Measurements from ENCODE around the gene SCMH1.

The SCMH1 gene

DNA sequence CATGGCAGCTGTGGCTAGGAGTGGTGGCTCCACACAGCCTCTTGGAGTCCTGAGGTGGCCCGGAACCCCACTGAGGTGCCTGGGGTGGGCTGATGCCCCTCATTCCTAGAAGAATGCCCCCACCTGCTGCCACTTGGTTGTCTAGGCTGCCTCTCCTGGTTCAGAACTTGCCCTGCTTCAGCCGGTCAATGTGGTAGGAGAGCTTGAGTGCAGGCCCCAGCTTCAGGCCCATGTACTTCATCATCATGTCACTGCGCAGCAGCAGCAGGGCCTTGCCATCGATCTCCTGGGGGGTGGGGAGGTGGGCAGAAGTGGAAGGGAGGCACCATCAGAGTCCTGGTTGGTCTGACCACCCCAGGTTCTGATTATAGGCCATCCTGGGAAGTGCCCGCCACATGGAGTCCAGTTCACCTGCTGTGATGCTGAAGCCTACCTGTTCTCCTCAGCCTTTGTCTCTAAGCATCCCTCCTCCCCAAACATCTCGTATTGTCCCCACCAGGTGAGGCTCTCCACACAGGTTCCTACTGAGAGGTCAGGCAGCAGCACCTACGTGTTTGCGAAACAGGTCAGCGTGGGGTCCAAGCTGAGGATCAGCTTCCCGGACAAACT is 214.0 kb downstream of the SCMH1 start:
- no peak for DNase-seq (ENCODE audit: low read depth, low spot score)

DNA sequence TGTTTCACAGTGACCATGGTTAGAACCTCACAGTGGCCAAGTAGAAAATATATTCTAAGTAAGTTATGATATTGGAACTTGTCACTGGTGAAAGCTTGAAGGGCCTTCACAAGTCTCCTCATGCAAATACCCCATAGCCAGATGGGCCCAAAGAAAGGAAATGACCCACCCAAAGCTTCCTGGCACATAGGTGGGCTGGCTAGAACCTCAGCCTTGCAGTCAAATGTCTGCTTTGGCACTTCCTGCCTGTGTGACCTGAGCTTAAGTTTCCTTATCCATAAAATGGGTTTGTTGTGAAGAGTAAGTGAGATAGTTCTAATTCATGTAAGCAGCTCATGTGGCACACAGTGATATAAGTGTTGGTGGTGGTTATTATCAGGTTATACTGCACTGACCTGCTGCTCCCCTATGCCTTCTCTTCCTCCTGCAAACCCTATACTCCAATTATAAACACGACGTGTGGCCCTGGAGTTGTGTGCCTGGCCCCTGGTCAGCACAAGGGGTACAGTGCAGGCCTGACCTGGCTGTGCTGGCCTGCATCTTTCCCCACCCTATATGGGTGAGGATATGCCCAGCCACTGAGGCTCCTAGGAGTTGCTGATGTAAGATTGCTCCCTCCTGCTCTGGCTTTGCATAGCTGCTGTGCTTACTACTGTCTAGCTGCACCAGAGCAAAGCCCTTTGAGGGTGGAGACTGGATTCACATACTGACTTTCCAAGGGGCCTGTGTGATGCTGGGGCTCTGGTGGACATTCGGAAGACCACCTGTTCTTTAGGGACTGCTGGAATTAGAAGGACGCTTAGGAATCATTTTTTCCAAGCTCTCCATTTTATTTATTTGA is 215.9 kb downstream of the SCMH1 start:
- no peak for DNase-seq (ENCODE audit: low read depth, low spot score)

DNA sequence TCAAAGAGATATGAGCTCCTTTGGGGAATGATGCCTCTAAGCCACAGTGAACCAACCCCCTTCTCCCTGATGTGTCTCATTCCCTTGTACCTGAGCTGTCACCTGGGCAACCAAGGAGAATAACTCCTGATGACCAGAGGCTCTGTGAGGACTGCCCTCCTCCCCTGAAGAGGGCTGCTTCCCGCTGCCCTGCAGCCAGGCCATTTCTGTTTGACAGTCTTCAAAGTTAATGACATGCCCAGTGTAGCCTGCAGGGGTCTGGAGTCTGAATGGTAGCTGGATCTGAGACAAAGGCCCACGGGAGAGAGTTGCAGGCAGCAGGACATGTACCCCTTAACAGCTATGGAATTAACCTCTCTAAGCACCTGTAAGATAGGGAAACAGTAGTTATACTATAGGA is 217.2 kb downstream of the SCMH1 start:
- DNase-seq (ENCODE audit: low read depth, low spot score), result no peak

DNA sequence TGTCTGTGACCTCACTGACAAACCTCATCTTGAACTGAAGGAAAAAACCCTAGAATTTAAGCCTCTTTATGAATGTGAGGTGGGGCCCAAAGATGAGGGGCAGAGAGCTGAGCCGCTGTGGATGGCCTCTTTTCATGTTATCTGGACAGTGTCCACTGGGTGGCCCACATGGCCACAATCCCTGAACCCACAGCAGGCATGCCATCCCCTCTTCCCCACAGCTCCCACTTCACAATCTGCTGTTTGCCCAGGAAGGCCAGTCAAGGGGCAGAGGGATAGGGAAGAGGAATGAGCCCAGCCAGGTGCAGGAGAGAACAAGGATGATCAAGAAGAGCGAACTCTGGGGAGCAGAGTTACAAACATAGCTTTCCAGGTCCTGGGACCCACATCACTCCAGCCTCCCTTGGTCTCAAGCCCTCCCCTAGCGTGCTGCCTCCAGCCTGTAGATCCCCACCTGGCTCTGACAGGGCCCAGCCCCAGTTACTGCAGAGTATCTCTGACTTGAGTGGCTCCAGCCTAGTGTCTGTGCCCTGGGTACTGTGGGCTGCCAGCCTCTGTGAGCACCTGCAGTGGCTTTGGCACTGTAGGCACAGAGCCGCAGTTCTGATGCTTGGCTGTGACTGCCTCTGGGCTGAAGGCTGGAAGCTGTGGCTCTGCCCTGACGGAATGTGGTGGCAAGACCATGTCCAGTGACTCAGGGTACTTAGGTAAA is 218.7 kb downstream of the SCMH1 start:
- DNase-seq (ENCODE audit: low read depth, low spot score), result no peak

DNA sequence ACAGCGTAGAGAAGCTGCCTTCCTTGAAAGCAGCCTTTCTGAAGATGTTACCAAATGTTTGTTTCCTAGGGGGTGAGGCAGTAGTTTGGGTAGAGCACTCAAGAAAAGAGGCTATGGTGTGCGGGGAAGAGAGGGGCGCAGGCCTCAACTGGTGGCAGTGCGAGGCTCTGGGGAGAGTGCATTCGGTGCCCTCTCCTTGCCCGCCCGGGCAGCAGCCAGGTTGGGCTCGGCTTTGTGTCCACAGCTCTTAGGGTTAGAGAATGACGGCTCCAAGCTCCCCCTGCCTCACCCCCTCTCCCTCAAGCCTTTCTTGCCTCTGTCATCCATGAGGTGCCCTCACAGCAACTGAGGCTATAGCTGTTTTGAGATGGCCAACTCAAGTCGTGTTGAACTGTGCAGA is 219.7 kb downstream of the SCMH1 start:
- DNase-seq (ENCODE audit: low read depth, low spot score), result no peak

DNA sequence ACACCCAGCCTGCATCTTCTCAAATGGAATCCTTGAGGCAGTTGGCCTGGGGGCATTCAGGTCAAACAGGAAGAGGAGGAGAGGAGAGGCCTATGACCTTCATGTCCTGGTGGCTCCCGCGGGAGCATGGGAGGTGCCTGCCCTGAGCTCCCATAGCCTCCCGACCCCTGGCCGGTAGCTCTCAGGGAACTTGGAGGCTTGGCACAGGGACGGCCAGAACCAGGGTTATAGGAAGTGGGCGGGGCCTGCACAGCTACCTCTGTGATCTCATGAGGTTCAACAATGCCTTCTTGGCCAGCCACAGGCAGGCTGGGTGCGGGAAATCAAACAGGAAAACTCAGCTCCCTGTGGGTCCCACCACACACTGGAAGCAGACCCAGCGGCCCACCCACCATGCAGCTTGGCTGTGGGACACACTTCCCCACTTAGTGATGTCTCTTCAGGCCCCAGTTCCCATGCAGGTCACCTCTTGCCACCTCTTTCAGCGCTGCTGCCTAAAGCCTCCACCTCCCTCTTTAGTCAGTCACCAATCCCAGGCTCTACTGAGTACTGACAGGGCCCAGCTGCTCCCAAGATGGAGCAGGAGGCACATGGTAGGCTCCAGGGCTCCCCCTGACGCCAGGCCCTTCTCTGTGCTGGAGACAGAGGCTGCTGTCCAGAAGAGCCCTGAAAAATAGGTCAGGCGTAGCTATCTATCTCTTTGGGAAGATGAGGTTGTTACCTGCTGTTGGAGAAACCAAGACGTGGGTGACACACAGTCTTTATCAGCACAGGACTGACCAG is 220.4 kb downstream of the SCMH1 start, which contains the start of gene SLFNL1:
Gene SLFNL1, minus strand, starts transcription at position 200 of the 783 bp plus-strand sequence. CDS start 1,065 bp downstream, outside the sequence.
- no peak for DNase-seq (ENCODE audit: low read depth, low spot score)

DNA sequence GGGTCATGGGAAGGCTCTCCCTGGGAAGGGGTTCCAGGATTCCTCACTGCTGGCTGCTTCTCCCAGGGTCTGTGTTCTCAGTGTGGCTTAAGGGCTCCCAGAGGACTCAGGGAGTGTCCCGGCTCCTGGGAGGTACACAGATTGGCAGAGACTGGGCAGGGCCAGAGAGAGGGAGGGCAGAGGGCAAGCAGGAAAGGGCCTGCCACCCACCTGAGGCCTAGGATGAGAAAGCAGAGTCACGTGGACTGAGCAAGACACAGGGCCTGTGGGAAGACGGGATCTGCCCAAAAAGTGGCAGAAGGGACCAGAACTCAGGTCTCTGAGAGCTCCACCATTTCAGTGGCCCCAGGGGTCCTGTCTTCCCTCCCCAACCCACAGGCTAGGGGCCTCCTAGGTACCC is 221.5 kb downstream of the SCMH1 start:
- no peak for DNase-seq (ENCODE audit: low read depth, low spot score)

DNA sequence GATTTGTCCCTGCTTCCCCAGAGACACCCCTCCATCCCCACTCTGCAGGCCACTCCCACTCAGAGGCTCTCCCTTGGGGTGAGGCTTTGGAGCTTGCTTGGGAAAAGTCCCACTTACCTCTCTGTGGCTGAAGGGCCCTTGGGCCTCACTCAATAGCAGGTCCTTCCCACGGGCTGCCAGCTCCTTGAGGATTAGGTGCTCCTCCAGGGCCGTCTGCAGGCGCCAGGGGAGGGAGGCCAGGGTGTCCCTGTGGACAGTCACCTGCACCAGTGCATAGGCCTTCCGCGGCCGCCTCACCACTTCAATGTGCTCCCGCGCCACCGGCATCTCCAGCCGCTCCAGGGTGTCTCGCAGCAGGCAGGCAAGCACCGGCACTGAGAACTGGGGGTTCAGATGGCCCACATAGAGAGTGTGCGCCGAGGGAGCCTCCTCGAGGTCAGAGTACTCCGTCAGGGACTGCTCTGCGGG is 222.0 kb downstream of the SCMH1 start:
- DNase-seq (ENCODE audit: low read depth, low spot score), result no peak

DNA sequence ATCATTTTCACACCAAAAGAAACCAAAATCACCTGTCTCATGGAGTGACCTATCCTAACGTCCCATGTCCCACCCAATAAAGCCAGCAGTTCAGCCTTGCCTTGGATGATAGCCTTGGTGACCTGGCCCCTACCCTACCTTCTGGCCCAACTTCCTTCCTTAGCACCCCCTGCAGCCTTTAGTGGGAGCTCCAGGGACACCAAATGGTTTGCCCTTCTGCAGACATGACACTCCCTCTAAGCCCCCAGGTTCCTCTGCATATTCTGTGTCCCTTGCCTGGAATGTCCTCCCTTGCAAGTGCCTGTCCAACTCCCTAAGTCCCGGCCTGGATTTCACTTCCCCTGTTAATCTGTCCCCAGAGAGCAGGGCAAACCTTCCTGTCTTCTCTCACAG is 222.8 kb downstream of the SCMH1 start:
- no peak for DNase-seq (ENCODE audit: low read depth, low spot score)

DNA sequence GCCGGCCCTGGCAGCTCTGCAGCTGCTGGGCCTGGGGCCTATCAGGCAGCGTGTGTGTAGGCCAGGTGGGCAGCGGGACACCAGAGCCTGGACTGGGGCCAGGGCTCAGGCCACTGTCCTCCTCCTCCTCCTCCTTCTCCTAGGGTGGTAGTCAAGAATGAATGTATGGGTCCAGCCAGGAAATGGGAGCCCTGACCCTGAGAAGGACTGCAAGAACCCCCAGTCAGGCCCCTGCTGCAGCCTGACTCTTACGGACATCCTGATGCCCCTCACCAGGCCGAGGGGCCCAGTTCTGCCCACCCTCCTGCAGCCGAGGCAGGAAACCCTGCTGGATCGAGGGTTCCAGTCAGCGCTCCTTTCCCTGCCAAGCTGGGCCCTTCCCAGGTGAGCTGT is 224.1 kb downstream of the SCMH1 start:
- no peak for DNase-seq (ENCODE audit: low read depth, low spot score)

DNA sequence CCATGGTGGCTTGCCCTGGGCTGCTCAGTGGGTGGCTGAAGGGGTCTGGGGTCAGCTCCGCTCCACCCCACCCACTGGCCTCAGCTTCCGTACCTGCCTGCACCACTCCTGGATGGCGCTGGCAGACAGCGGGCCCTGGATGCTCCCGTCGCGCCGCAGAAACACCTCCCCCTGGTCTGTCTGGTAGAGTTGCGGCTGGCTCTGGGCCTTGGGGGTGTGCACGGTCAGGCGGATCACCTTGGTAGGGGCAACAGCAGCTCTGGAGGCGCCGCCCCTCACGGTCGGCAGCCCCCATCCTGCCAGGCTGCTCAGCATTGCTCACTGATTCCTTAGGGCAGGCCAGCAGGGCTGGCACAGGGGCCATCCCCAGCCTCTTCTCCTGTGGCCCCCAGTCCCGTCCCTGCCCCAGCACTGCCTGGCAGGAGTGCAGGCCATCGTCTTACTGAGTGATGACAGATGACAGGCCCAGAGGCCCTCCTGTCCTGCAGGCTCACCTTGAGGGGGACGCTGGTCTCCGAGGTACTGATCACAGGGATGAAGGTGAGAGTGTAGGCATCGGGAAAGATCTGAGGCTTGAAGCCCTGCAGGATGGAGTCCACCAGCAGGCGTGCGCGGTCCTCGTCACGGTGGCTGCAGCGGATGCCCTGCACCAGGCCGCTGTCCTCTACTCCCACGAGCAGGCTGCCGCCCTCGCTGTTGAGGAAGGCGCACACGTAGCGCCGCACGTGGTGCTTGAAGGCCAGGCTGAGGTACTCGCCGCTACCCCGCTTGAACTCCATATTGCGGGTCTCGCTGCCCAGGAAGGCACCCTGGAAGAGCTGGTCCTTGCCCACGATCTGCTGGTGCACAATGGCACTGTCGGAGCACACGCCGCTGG is 224.7 kb downstream of the SCMH1 start:
- DNase-seq (ENCODE audit: low read depth, low spot score), result no peak

DNA sequence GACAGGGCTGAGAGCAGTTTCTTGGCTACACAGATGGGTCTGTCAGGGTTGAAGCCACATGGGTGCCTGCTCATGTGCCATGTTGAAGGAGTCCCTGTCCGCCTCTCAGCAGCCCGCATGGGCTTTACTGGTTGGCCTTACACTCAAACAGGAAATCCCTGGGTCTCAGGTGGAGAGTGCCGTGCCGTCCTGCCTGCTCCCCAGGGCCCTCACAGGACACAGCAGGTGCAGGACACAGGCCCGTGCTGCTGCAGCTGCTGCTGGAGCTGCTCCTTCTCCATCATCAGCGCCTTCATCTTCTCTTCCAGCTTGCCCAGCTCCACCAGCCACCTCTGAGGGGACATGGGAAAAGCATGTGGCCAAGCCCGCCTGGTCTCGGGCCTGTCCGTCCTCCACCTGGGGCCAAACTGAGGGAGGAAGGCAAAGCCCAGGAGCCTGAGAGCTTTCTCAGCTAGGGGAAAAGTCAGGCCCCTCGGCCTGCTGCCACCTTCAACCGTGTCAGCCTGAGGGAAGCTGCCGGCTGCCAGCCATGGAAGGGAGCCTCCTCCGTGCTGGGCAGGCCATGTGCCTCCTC is 226.1 kb downstream of the SCMH1 start:
- no peak for DNase-seq (ENCODE audit: low read depth, low spot score)

DNA sequence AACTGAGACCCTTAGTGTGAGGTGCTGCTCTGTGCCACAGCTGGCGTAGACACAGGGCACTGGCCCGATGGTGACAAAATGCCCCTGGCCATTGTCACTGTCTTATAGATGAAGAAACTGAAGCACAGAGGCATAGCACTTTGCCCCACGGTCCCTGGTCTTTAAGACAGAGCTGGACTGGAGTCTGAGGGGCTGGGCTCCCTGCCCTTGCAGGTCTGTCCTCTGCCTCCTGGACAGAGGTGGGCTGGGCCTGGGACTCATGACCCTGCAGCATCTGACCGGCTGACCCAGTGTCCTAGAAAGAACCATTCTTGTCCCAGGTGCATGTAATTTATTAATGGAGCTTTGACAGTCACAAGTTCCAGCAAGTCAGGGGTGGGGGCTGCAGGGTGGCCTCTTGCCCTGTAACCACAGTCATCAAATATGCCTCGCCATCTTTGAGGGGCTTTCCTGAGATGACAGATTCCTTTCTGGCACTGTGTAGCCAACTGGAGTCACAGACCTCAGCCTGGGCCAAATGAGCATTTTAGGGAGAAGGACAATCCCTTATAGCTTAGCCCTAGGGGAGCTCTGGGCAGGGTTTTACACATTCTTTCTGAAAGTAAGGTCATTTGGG is 226.7 kb downstream of the SCMH1 start:
- no peak for DNase-seq (ENCODE audit: low read depth, low spot score)

DNA sequence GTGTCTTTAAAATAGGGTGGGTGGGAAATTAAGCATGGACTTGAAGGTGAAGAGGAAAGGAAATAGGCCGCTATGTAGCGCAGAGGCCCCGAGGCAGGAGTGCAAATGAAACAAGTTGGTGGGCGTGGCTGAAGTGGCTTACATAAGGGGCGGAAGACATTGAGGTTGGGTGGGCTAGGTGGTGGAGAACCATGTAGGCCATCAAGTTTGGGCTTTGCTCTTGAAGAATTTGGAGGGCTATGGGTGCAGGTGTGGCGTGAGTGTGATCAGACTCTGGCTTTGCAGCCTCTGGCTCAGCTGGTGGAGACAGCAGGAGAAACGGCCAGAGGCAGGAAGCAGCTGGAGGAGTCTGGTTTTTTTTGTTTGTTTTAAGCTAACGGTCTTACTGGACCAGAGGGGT is 227.2 kb downstream of the SCMH1 start:
- no peak for DNase-seq (ENCODE audit: low read depth, low spot score)

DNA sequence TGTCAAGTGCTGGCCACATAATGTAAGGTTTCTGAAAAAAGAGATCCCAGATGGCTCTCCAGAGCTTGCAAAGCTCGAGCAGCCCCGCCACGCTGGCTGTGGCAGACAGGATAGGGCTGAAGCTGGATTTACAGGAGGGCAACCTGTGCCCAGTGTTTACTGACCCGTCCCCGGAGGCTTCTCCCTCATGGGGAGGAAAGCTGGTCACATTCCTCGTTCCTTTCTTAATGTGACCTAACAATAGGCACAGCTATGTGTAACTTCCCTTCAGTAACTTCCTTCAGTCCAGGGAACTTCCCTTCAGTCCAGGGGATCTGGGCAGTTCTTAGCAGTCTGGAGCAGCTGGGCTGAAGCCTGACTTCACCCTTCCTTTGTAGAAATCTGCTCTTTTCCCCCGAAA is 228.3 kb downstream of the SCMH1 start:
- no peak for DNase-seq (ENCODE audit: low read depth, low spot score)

DNA sequence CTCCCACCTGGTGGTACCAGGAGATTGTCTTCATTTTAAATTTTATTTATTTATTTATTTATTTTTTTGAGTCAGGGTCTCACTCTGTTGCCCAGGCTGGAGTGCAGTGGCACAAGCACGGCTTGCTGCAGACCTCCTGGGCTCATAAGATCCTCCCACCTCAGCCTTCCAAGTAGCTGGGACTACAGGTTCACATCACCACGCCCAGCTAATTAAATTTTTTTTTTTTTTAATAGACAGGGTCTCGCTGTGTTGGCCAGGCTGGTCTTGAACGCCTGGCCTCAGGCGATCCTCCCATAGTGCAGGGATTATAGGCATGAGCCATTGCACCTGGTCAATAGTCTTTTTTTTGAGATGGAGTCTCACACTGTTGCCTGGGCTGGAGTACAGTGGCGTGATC is 229.1 kb downstream of the SCMH1 start:
- no peak for DNase-seq (ENCODE audit: low read depth, low spot score)

DNA sequence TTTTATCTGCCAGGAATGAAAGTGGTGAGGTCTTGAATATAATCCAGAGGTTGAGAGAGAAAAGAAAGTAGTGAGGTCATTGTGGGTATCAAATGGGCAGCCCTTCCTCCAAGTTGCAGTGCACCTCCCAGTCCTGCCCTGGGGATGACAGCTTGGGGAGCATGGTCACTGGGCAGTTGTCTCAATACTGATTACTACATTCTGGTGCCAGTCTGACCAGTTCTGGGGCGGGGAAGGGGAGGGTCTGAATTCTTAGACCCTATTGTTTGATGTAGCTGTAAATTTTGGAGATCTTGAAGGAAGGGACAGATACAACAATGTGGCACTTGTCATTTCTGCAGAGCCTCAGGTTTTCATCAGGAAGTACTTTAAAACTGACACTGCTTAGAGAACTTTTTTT is 231.8 kb downstream of the SCMH1 start:
- no peak for DNase-seq (ENCODE audit: low read depth, low spot score)

DNA sequence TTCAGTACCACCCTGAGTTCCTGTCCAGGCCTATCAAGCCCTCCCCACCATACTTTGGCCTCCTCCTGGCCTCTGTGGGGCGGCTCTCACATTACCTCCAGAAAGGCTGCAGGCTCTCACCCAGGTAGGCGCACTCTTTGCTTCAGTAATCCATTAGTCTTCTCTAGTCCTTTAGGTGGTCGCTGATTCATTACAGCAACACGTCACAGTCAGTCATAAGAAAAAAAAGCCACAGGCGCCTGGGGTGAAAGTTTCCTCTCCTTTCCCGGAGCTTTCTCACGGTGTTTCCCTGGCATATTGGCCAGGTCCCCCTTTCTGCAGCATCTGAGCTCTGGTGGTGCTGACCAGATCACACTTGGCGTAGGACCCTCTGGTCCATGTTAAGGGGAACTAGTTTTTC is 232.6 kb downstream of the SCMH1 start:
- no peak for DNase-seq (ENCODE audit: low read depth, low spot score)

DNA sequence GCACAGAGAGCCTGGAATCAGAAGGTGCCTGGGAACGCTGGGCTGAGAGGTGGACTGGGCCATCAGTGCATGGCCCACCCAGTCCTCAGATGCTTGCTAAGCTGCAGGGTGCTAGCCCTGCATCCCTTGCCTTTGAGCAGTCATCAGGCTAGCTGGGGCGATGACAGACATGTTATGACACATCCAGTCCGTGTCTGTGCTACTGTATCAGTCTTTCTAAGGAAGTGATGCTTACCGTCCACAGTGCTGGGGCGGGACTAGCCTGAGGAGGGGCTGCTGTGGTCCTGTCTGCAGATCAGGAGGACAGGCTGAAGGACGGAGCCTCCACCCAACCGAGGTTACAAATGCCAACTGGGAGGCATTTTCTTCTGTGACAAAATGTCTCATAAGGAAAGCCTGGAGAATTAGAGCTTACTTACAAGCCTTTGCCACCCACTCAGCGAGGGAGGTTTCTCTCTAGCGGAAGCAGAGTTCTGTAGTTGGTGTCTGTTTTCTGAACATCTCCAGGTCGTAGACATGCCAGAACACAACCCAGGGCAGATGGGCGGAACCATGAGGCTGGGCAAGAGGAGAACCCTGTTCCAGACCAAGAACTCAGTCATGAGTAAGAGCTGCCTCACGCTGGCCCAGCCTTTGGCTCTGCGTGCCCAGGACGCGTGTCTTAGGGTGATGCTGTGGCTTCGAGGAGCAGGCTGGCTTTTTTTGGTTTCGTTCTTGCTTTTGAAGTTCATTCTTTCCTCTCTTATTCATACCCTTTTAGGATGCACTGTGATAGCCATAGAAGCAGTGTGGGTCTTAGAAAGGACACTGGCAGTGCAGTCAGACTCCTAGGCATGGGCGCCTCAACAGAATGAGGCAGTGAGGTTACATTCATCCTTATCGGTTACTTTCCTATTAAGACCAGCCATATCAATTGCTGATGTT is 234.9 kb downstream of the SCMH1 start:
- no peak for DNase-seq (ENCODE audit: low read depth, low spot score)

Data from activated CD4-positive, CD25-positive, alpha-beta regulatory T cell treated with anti-CD3 and anti-CD28 coated beads, Interleukin-2, amount 50 U/mL, for 16 hours (primary cell).